PC-3 (cell line): ENCODE measurements around the gene NME7. TPM values are rescaled to one million over a fixed set of nuclear protein-coding genes. Genes with fewer than 3 reads are reported as not detected.

Experiments
- ATAC-seq: fragments of 200-7000 bp; cut with Tn5 transposase; 2 replicates; pipeline ENCODE4 v1.9.1; 2020; ENCODE audit warnings: mild to moderate bottlenecking, moderate library complexity
- BruUV-seq: library from RNA; stranded (reverse); fragments of 400-500 nt; replicated peaks from 2 replicates; lab custom pipeline; 2021; lab: Mats Ljungman, UMichigan
- CTCF ChIA-PET: fragments of 300-600 bp; sonication (Branson Sonifier 250); formaldehyde crosslinking; loops from one replicate; lab custom pipeline; 2022; ENCODE audit warnings: antibody characterized with exemption; lab: Charles Lee
- POLR2A ChIA-PET: fragments of 300-600 bp; sonication (Branson Sonifier 250); formaldehyde crosslinking; loops from one replicate; lab custom pipeline; 2022; ENCODE audit warnings: antibody characterized with exemption; ENCODE audit not compliant: unreplicated experiment; lab: Charles Lee
- DNase-seq: peaks from one replicate; pipeline ENCODE4 v3.0.0-alpha.2; 2015
- H2AFZ ChIP-seq: fragments of 300-600 bp; sonication (generic); 2 replicates; pipeline ENCODE4 v1.6.0; 2016; ENCODE audit warnings: antibody characterized with exemption, low read length
- H3F3A ChIP-seq: fragments of 300-600 bp; sonication (generic); one replicate; pipeline ENCODE4 v1.6.0; 2017; ENCODE audit warnings: antibody characterized with exemption, low read length, control low read depth, mild to moderate bottlenecking; ENCODE audit not compliant: unreplicated experiment
- H3K27ac ChIP-seq: fragments of 300-600 bp; sonication (generic); 2 replicates; pipeline ENCODE4 v1.5.1; 2016; ENCODE audit warnings: mild to moderate bottlenecking, low read length
- H3K27me3 ChIP-seq: fragments of 300-600 bp; sonication (generic); 2 replicates; pipeline ENCODE4 v1.6.1; 2016; ENCODE audit warnings: low read length, mixed read lengths
- H3K36me3 ChIP-seq: fragments of 300-600 bp; sonication (generic); 2 replicates; pipeline ENCODE4 v1.6.1; 2016; ENCODE audit warnings: low read depth, mixed run types, low read length, mixed read lengths
- H3K4me1 ChIP-seq: fragments of 300-600 bp; sonication (generic); 2 replicates; pipeline ENCODE4 v1.5.1; 2016; ENCODE audit warnings: low read length; ENCODE audit not compliant: insufficient read depth
- H3K4me2 ChIP-seq: fragments of 300-600 bp; sonication (generic); 2 replicates; pipeline ENCODE4 v1.6.0; 2016; ENCODE audit warnings: low read length
- H3K4me3 ChIP-seq: fragments of 300-600 bp; sonication (generic); 2 replicates; pipeline ENCODE4 v1.5.1; 2016; ENCODE audit warnings: mild to moderate bottlenecking, low read length, mixed read lengths
- H3K79me2 ChIP-seq: fragments of 300-600 bp; sonication (generic); 2 replicates; pipeline ENCODE4 v1.6.1; 2017; ENCODE audit warnings: low read length, mixed read lengths
- H3K9ac ChIP-seq: fragments of 300-600 bp; sonication (generic); 2 replicates; pipeline ENCODE4 v1.6.0; 2016; ENCODE audit warnings: mild to moderate bottlenecking, low read length
- H3K9me2 ChIP-seq: fragments of 300-600 bp; sonication (generic); replicated peaks from 2 replicates; pipeline ENCODE4 v1.6.1; 2016; ENCODE audit warnings: mixed run types, low read length, mixed read lengths
- H3K9me3 ChIP-seq: fragments of 300-600 bp; sonication (generic); 2 replicates; pipeline ENCODE4 v1.6.1; 2016; ENCODE audit warnings: low read length, mixed read lengths
- H4K20me1 ChIP-seq: fragments of 300-600 bp; sonication (generic); 2 replicates; pipeline ENCODE4 v1.6.1; 2016; ENCODE audit warnings: low read length, mixed read lengths
- CTCF ChIP-seq: fragments of 300-600 bp; sonication (generic); conservative IDR thresholded peaks from 2 replicates; pipeline ENCODE4 v1.5.1; 2017; ENCODE audit warnings: antibody characterized with exemption, low read depth, mild to moderate bottlenecking, low read length
- EZH2 ChIP-seq: fragments of 300-600 bp; sonication (generic); IDR thresholded peaks from one replicate; pipeline ENCODE4 v1.6.1; 2017; ENCODE audit warnings: antibody characterized with exemption, mild to moderate bottlenecking, low read length; ENCODE audit not compliant: unreplicated experiment
- EZH2phosphoT487 ChIP-seq: fragments of 300-600 bp; sonication (generic); IDR thresholded peaks from 2 replicates; pipeline ENCODE4 v1.6.1; 2018; ENCODE audit warnings: mild to moderate bottlenecking, antibody characterized with exemption, low read length, borderline replicate concordance
- intact Hi-C: fragments of 100-400 bp; cut with micrococcal nuclease; formaldehyde crosslinking; loops from 2 replicates; pipeline ENCODE4 v1.9.0; 2023
- total RNA-seq: library from RNA; depleted of rRNA; stranded (reverse); fragments of >200 nt; gene quantifications from 2 replicates; pipeline ENCODE4 v1.2.3, GENCODE V29; 2014

Gene NME7
- total RNA-seq, 1 experiment from 2014 or later: 18.9 TPM

- CTCF ChIA-PET: no interaction called here
- no peak for ATAC-seq
These were observed 6.3 kb downstream of the NME7 start for GRCh38 chr1:169361281-169361680.

GRCh38 chr1:169360415-169360814 lies 7.2 kb downstream of the NME7 start:
- DNase-seq: no peak
- H3F3A ChIP-seq: peaks cover 19% of the 10 kb centered on the region
- H2AFZ ChIP-seq: no peak overlapping the region
- TF ChIP-seq CTCF: no peak
- TF ChIP-seq EZH2: no peak
- no peak overlapping the region for H3K4me2 ChIP-seq
- H3K4me1 ChIP-seq: peaks cover 36% of the 10 kb centered on the region
- peaks cover 3% of the 10 kb centered on the region; the same call in 1 of the 2 replicates for H3K36me3 ChIP-seq
- POLR2A ChIA-PET: no interaction called here
- no peak overlapping the region for H3K4me3 ChIP-seq
- H4K20me1 ChIP-seq: no peaks in the 10 kb centered on the region
- H3K79me2 ChIP-seq: peaks cover 28% of the 10 kb centered on the region
- peaks cover 3% of the 10 kb centered on the region for H3K9me3 ChIP-seq
- no TSS peak for BruUV-seq
- H3K9me2 ChIP-seq: no peaks in the 10 kb centered on the region
- no peak overlapping the region for H3K27ac ChIP-seq
- ATAC-seq: no peak
- no peaks in the 10 kb centered on the region for H3K27me3 ChIP-seq
- no peak overlapping the region for H3K9ac ChIP-seq
- CTCF ChIA-PET: interaction anchor here (0.6 kb wide), 1 partner anchor 533 kb away, joined by 3 read pairs; no protein-coding TSS in a partner anchor
- intact Hi-C loops: no loop called here

More at GRCh38 chr1:169361281-169361680, 6.3 kb downstream of the NME7 start:
- no peak overlapping the region for H3K4me3 ChIP-seq
- no peaks in the 10 kb centered on the region for H3K27me3 ChIP-seq
- no peaks in the 10 kb centered on the region for H3K9me2 ChIP-seq
- H3K9me3 ChIP-seq: peaks cover 4% of the 10 kb centered on the region
- peak; percentile 41 for DNase-seq
- no peak overlapping the region for H3K4me2 ChIP-seq
- H2AFZ ChIP-seq: no peak overlapping the region
- POLR2A ChIA-PET: no interaction called here
- TF ChIP-seq EZH2phosphoT487 (no peak), CTCF (no peak), EZH2 (no peak)
- H3K27ac ChIP-seq: no peak overlapping the region
- no TSS peak for BruUV-seq
- H3K4me1 ChIP-seq: peaks cover 41% of the 10 kb centered on the region
- peaks cover 3% of the 10 kb centered on the region; the same call in 1 of the 2 replicates for H3K36me3 ChIP-seq
- H3F3A ChIP-seq: peaks cover 19% of the 10 kb centered on the region
- H3K79me2 ChIP-seq: peaks cover 34% of the 10 kb centered on the region
- no peaks in the 10 kb centered on the region for H4K20me1 ChIP-seq
- intact Hi-C loops: no loop called here
- H3K9ac ChIP-seq: no peak overlapping the region

- H3K27ac ChIP-seq: no peak overlapping the region
- peak; percentile 84 for DNase-seq
- intact Hi-C loops: loop anchor here (1.0 to 5.0 kb wide), 9 partner anchors 51 to 1006 kb away; no protein-coding TSS in a partner anchor
- no peak overlapping the region for H2AFZ ChIP-seq
- H3K4me2 ChIP-seq: no peak overlapping the region
- CTCF ChIA-PET: interaction anchor here (0.6 to 3.6 kb wide), 18 partner anchors 21 to 909 kb away, joined by 3 to 44 read pairs (median 3); no protein-coding TSS in a partner anchor
- H3K9me2 ChIP-seq: no peaks in the 10 kb centered on the region
- no peaks in the 10 kb centered on the region for H3K27me3 ChIP-seq
- H3K4me3 ChIP-seq: no peak overlapping the region
- BruUV-seq: no TSS peak
- H3K36me3 ChIP-seq: no peaks in the 10 kb centered on the region
- H3K9ac ChIP-seq: no peak overlapping the region
- H3K79me2 ChIP-seq: no peaks in the 10 kb centered on the region
- TF ChIP-seq EZH2 (no peak), CTCF (peak; percentile 97)
- H4K20me1 ChIP-seq: no peaks in the 10 kb centered on the region
- POLR2A ChIA-PET: interaction anchor here (0.9 kb wide), 1 partner anchor 241 kb away, joined by 3 read pairs; no protein-coding TSS in a partner anchor
- no peak for ATAC-seq
- H3K9me3 ChIP-seq: no peaks in the 10 kb centered on the region
- H3F3A ChIP-seq: no peaks in the 10 kb centered on the region
- 0 out of 2 replicates have a peak, but pooled peaks cover 2% of the 10 kb centered on the region for H3K4me1 ChIP-seq
These were observed 19.1 kb downstream of the NME7 start for GRCh38 chr1:169348383-169349036.
